ENCODE data around the gene ACTG2. TPM values are rescaled to one million over a fixed set of nuclear protein-coding genes. Genes with fewer than 3 reads are reported as not detected.
"Not testable (repeated sequence)": the region's sequence is repeated elsewhere in the genome, so short reads cannot be mapped to it uniquely, and the experiment has no call there.

The ACTG2 gene
- total and polyA plus RNA-seq, 12 donors = 0.52 to 94.0 (median 2.9) TPM

DNA sequence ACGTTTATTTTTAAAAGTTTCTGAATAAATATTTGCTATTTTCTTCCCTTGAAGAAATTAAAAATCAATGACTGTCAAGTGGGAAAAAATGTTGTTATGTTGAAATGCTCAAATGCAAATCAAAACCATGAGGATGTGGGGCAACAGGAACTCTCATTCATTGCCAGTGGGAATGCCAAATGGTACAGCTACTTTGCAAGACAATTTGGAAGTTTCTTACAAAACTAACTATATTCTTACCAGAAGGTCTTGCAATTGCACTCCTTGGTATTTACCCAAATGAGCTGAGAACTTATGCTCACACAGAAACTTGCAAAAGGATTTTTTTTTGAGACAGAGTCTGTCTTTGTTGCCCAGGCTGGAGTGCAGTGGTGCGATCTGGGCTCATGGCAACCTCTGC lies 7.4 kb upstream of the ACTG2 start:
- H3K27me3 ChIP-seq = peaks cover 8% of the 10 kb centered on the region
- no peak overlapping the region for H3K4me3 ChIP-seq
- no peaks in the 10 kb centered on the region for H3K4me1 ChIP-seq (replicated peaks in 1 of 2)
- WGBS, 4 donors = 42 to 53% (median 49%) methylated on average over 2 of the region's 2 CpGs
- no peaks in the 10 kb centered on the region for H3K36me3 ChIP-seq (replicated peaks in 1 of 2)
- H3K9me3 ChIP-seq (replicated peaks in 1 of 3) = no peaks in the 10 kb centered on the region
- TF ChIP-seq, protein P1, sequence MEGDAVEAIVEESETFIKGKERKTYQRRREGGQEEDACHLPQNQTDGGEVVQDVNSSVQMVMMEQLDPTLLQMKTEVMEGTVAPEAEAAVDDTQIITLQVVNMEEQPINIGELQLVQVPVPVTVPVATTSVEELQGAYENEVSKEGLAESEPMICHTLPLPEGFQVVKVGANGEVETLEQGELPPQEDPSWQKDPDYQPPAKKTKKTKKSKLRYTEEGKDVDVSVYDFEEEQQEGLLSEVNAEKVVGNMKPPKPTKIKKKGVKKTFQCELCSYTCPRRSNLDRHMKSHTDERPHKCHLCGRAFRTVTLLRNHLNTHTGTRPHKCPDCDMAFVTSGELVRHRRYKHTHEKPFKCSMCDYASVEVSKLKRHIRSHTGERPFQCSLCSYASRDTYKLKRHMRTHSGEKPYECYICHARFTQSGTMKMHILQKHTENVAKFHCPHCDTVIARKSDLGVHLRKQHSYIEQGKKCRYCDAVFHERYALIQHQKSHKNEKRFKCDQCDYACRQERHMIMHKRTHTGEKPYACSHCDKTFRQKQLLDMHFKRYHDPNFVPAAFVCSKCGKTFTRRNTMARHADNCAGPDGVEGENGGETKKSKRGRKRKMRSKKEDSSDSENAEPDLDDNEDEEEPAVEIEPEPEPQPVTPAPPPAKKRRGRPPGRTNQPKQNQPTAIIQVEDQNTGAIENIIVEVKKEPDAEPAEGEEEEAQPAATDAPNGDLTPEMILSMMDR (IDR thresholded peaks at IDR 0.05) = no peak
- no peak for TF ChIP-seq POLR2A (IDR thresholded peaks at IDR 0.05)
- no peak overlapping the region for H3K27ac ChIP-seq
- no peak for DNase-seq
- intact Hi-C loops (cut with DNase I) = no loop called here

DNA sequence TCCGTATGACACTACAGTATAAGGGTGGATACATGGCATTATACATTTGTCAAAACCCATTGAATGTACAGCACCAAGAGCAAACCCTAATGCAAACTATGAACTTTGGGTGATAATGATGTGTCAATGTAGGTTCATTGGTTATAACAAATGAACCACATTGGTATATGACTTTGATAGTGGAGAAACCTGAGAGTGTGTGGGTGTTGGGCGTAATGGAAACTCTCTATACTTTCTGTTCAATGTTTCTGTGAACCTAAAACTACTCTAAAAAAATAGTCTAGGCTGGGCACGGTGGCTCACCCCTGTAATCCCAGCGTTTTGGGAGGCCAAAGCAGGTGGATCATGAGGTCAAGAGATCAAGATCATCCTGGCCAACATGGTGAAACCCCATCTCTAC lies 6.5 kb upstream of the ACTG2 start:
- TF ChIP-seq, protein P1 (IDR thresholded peaks at IDR 0.05) = no peak
- TF ChIP-seq POLR2A (IDR thresholded peaks at IDR 0.05) = no peak
- no peak for DNase-seq
- WGBS, 4 donors = 66 to 78% (median 75%) methylated on average over 4 of the region's 4 CpGs

DNA sequence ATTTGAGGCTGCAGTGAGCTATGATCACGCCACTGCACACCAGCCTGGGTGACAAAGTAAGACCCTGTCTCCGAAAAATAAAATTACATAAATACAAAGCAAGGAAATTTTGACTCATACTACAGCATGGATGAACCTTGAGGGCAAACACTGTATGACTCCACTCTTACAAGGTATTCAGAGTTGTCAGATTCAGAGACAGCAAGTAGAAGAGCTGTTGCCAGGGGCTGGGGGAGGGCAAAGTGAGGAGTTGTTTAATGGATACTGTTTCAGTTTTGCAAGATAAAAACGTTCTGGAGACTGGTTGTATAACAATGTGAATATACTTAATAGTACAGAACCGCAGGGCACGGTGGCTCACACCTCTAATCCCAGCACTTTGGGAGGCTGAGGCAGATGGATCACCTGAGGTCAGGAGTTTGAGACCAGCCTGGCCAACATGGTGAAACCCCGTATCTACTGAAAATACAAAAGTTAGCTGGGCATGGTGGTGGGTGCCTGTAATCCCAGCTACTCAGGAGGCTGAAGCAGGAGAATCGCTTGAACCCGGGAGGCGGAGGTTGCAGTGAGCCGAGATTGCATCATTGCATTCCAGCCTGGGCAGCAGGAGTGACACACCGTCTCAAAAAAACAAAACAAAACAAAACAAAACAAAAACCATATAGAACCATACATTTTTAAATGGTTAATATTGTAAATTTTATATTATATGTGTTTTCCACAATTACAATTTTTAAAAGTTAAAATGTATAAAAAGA lies 5.0 kb upstream of the ACTG2 start:
- intact Hi-C loops (cut with DNase I); H3K9me3 ChIP-seq (replicated peaks in 1 of 3); H3K27ac ChIP-seq; H3K27me3 ChIP-seq; H3K36me3 ChIP-seq (replicated peaks in 1 of 2); DNase-seq; H3K4me3 ChIP-seq; H3K4me1 ChIP-seq (replicated peaks in 1 of 2): not testable (repeated sequence)
- 71 to 83% (median 75%) methylated on average over 11 of the region's 11 CpGs for WGBS, 4 donors

More for the DNA sequence above, 6.5 kb upstream of the ACTG2 start:
- H3K27ac ChIP-seq = no peak overlapping the region
- no peak overlapping the region for H3K4me3 ChIP-seq
- H3K9me3 ChIP-seq (replicated peaks in 1 of 3) = no peaks in the 10 kb centered on the region
- peaks cover 8% of the 10 kb centered on the region for H3K27me3 ChIP-seq
- intact Hi-C loops (cut with DNase I) = no loop called here
- no peaks in the 10 kb centered on the region for H3K36me3 ChIP-seq (replicated peaks in 1 of 2)
- no peaks in the 10 kb centered on the region for H3K4me1 ChIP-seq (replicated peaks in 1 of 2)

DNA sequence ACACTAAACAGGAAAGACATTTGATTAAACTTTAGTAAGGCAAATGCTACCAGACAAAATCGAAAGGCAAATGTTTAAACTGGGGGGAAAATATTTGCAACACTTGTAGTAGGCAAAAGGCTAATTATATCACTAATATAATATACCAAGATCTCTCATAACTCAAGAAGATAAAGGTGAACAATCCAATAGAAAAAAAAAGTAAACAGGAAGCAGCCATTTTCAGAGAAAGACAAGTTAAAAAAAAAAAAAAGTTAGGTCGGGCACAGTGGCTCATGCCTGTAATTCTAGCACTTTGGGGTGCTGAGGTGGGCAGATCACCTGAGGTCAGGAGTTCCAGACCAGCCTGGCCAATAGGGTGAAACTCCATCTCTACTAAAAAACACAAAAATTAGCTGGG lies 4.4 kb upstream of the ACTG2 start:
- no peak overlapping the region for H3K4me3 ChIP-seq
- no peak for DNase-seq
- no peaks in the 10 kb centered on the region for H3K36me3 ChIP-seq (replicated peaks in 1 of 2)
- no peaks in the 10 kb centered on the region for H3K4me1 ChIP-seq (replicated peaks in 1 of 2)
- no peaks in the 10 kb centered on the region for H3K9me3 ChIP-seq (replicated peaks in 1 of 3)
- no peak overlapping the region for H3K27ac ChIP-seq
- TF ChIP-seq, protein P1 (IDR thresholded peaks at IDR 0.05) = no peak
- TF ChIP-seq POLR2A (IDR thresholded peaks at IDR 0.05) = no peak
- intact Hi-C loops (cut with DNase I) = no loop called here
- peaks cover under 1% of the 10 kb centered on the region for H3K27me3 ChIP-seq
- 58 to 68% (median 62%) methylated on average over 2 of the region's 2 CpGs for WGBS, 4 donors

DNA sequence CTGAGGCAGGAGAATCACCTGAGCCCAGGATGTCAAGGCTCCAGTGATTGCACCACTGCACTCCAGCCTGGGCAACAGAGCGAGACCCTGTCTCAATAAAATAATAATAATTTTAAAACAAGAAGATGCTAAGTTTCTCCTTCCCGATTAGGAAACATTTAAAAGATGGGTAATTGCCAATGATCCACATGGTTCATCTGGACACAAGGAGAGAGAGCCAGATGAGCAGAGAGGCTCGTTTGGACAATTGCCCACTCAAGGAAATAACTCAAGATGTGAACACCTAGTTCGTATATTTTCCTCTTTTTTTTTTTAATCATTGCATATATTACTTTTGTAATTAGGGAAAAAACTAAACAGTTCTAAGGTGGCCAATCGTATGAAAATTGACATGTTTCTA lies 3.6 kb upstream of the ACTG2 start:
- no peaks in the 10 kb centered on the region for H3K9me3 ChIP-seq (replicated peaks in 1 of 3)
- no peak for DNase-seq
- no peaks in the 10 kb centered on the region for H3K36me3 ChIP-seq (replicated peaks in 1 of 2)
- 63 to 70% (median 64%) methylated on average over 5 of the region's 5 CpGs for WGBS, 4 donors
- no peaks in the 10 kb centered on the region for H3K4me1 ChIP-seq (replicated peaks in 1 of 2)
- intact Hi-C loops (cut with DNase I) = no loop called here
- TF ChIP-seq POLR2A (IDR thresholded peaks at IDR 0.05) = no peak
- TF ChIP-seq, protein P1 (IDR thresholded peaks at IDR 0.05) = no peak
- H3K27me3 ChIP-seq = no peaks in the 10 kb centered on the region
- no peak overlapping the region for H3K27ac ChIP-seq
- H3K4me3 ChIP-seq = no peak overlapping the region

All from adrenal gland (tissue), 12 donors.